Spleen (tissue), 3 donors: Measurements from ENCODE around the gene AGPAT4.

ENCODE experiments used
- POLR2A ChIP-seq, 3 donors: fragments of 450-650 bp; IDR thresholded peaks; one replicate each; pipeline ENCODE4 v1.5.1; 2017; ENCODE audit warnings: antibody characterized with exemption in 3 of 3, mild to moderate bottlenecking in 1 of 3
- POLR2AphosphoS5 ChIP-seq, 3 donors: sonication (generic); formaldehyde crosslinking; IDR thresholded peaks; one replicate each; pipeline ENCODE4 v1.5.1; 2017; ENCODE audit warnings: antibody characterized with exemption in 3 of 3

DNA sequence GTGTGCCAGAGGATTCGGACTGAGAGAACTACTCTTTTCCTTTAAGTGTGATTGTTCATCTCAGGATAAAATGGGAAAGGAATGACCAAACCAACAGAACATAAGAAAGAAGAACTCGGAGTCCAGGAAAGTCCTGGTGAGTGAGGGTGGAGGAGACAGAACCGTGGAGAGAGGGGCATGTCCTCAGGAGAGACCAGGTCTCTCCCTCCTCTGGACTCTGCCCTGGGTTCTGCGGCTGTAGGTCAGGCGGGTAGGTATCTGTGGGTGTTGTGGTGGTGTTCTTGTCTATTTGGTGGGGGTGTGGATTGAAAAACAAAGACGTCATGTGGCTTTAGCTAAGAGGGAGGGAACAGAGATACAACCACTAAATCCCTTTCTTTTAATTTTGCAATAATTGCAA lies 29.1 kb upstream of the AGPAT4 start:
- TF ChIP-seq POLR2AphosphoS5 (IDR thresholded peaks at IDR 0.05), result no peak
- no peak for TF ChIP-seq POLR2A (IDR thresholded peaks at IDR 0.05)
